GM21526 (cell line): Measurements from ENCODE around the gene TMEM80.
"Not testable (repeated sequence)": the region's sequence is repeated elsewhere in the genome, so short reads cannot be mapped to it uniquely, and the experiment has no call there.

Source experiments
- ATAC-seq: cut with Tn5 transposase; IDR thresholded peaks from one replicate; pipeline ENCODE4 v1.9.1; 2021; ENCODE audit warnings: moderate library complexity; ENCODE audit not compliant: unreplicated experiment, low FRiP score

Gene TMEM80

DNA sequence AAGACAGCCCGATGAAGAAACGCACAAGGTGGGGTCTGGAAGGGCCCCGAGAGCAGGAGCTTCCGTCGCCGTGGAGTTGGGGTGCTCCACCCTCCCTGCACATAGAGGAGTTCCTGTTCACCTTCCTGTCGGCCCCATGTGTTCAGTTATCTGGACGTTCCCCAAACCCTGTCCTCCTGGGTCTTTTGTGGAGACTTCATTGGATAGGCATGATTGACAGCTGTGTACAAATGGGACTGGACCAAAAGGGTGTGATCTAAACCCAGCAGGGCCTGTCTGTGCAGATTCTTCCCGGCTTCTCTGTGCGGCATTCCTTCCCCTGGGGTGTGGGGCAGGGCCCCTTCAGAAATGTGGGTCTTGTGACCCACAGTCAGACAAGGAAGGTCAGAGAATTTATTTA lies 42.3 kb downstream of the TMEM80 start:
- ATAC-seq, result not testable (repeated sequence)

DNA sequence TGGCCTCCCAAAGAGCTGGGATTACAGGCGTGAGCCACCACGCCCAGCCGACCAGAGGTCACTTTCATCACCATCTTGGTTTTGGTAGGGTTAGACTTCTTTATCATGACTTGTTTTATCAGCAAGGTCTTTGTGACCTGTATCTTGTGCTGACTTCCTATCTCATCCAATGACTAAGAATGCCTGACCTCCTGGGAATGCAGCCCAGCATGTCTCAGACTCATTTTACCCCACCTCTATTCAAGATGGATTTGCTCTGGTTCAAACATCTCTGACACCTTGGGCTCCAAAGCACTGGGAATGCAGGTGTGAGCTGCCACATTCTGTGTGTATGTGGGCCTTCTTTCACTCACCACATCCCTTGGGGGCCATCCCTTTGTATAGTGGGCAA lies 46.5 kb downstream of the TMEM80 start:
- no peak for ATAC-seq

DNA sequence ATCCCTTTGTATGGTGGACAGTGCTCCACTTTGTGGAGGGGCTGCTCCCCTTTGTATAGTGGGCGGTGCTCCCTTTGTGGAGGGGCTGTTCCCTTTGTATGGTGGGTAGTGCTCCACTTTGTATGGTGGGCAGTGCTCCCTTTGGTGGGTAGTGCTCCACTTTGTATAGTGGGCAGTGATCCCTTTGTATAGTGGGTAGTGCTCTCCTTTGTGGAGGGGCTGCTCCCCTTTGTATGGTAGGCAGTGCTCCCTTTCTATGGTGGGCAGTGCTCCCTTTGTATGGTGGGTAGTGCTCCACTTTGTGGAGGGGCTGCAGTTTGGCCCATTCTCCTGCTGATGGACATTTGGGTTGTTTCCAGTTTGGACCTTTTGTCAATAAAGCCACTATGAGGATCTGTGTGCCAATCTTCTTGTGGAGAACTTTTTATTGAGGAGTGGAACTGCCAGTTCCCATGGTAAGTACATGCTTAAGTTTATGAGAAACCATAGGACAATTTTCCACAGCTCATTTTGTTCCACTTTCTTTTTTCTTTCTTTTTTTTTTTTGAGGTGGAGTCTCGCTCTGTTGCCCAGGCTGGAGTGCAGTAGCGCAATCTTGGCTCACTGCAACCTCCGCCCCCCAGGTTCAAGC lies 47.1 kb downstream of the TMEM80 start:
- ATAC-seq, result no peak

DNA sequence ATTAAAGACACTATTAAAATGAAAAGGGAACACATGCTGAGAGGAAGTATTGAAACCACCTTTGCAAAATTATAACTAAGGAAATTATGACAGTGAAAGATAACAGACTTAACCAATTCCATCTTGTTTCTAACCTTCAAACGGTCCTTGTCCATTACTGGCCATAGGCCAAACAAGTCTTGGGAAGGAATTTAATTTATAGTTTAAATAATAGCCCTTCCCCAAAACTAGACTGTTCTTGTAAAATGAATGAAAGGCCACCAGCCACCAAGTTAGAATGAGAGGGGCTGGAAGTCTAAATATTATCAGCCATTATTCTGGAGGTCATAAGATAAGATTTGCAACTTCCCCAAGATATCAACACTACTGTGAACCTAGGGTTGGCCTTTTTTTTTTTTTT lies 49.8 kb downstream of the TMEM80 start:
- ATAC-seq, result no peak

DNA sequence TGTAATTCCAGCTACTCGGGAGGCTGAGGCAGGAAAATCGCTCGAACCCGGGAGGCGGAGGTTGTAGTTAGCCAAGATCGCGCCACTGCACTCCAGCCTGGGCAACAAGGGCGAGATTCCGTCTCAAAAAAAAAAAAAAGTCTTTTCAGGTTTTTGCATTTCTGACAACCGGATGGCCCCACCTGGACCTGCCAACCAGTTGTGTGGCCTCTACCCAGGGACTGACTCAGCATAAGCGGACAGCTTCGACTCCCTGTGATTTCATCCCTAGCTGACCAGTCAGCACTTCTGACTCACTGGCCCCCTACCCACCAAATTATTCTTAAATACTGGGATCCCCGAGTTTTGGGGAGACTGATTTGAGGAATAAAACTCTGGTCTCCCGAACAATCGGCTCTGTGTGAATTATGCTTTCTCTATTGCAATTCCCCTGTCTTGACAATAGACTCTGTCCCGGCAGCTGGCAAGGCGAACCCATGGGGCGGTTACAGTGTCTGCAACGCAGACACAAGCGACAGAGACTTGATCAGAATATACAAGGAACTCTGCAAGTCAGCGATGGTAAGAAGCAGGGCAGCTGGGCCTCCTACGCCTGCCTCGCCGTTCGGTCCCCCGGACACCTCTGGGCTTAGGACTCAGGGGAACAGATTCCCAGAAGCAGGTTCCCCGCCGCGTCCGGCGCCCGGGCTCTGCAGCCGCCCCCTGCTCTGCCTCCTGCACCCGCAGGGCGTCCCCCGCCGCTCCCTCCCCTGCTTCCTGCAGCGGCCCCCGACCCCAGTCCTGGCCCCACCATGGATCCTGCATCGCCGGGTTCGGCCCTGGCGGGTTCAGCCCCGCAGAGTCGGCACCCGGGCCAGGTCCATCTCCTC lies 50.9 kb downstream of the TMEM80 start:
- ATAC-seq, result peak; percentile 13

DNA sequence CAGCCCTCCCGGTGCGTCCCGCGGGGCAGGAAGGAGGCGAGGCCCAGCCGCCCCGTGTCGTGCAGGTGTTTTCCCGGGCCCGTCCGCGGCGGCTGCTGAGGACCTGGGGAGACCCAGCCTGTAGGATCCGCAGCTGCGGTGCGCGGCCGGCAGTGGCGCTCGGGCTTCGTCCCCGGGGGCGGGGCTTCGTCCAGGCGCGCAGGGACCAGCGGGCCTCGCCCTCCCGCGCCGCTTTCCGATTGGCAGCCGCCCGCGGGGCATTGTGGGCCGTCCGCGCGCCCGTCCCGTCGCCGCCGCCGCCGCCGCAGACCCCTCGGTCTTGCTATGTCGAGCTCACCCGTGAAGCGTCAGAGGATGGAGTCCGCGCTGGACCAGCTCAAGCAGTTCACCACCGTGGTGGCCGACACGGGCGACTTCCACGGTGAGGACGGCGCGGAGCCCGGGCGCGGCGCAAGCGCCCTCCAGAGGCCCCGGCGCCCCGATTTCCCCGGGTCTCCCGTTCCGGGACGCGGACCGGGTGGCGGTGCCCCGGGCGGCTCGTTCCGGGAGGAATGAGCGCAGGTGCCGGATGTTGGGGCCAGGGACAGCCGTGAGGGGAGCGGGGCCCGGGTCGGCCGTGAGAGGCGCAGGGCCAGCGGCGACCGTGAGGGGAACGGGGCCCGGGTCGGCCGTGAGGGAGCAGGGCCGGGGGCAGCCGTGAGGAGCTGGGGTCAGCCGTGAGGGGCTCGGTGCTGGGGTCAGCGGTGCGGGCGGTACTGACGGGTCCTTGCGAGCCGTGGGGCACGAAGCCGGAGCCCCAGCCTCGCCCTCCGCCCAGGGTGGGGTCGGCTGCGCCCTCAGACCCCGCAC lies 51.8 kb downstream of the TMEM80 start, which contains the start of gene TALDO1:
Gene TALDO1, plus strand, starts transcription at position 307 of the 849 bp plus-strand sequence. Its CDS starts 18 bp downstream, at position 325.
- peak; percentile 77 for ATAC-seq

DNA sequence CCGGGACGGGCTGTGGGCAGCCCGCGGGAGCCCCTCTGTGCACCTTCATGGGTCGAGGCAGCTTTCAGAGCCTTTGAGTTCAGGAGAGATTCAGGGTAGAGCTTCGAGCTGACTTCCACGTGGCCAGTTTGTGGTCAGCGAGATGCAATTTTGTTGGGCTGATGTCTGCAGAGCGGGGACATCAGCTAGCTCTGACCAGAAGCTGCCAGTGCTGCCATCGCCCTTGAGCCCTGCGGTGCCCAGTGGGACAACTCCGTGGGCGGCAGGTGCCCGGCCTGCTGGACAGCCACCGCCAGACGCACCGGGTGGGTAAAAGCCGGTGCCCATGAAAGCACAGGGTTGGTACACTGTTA lies 52.4 kb downstream of the TMEM80 start:
- peak; percentile 10 for ATAC-seq

DNA sequence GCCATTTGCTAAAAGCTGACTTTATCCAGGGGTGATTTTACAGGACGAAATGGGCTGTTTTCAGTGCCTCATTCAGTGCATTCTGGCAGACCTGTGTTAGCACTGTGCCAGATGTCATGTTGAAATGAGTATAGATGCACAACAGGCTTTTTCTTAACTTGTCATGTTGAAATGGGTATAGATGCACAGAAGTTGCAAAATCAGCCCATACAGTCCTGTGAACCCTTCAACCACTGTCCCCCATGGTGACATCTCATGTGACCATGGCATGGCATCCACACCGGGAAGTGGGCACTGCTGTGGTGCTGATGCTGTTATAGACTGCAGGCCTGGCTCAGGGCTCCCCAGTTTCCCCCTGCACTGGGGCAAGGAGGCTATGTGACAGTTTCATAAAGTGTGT lies 54.1 kb downstream of the TMEM80 start:
- no peak for ATAC-seq
